MM.1S (cell line): Measurements from ENCODE around the gene GPR161.
A peak's percentile ranks its signal among the peaks of the same experiment; 100 is the strongest.

Experiments
- DNase-seq: peaks from one replicate; pipeline ENCODE4 v3.0.0-alpha.2; 2015
- H2AFZ ChIP-seq: fragments of 300-600 bp; sonication (generic); 2 replicates; pipeline ENCODE4 v1.6.0; 2016; ENCODE audit warnings: antibody characterized with exemption, low read length
- H3F3A ChIP-seq: fragments of 300-600 bp; sonication (generic); 2 replicates; pipeline ENCODE4 v1.6.1; 2016; ENCODE audit warnings: mild to moderate bottlenecking, antibody characterized with exemption, low read length, moderate library complexity, mixed read lengths; ENCODE audit not compliant: insufficient read depth
- H3K27ac ChIP-seq: fragments of 300-600 bp; sonication (generic); 2 replicates; pipeline ENCODE4 v1.5.1; 2016; ENCODE audit warnings: mild to moderate bottlenecking, low read length
- H3K27me3 ChIP-seq: fragments of 300-600 bp; sonication (generic); replicated peaks from 2 replicates; pipeline ENCODE4 v1.6.0; 2016; ENCODE audit warnings: low read length; ENCODE audit not compliant: insufficient read depth
- H3K36me3 ChIP-seq: fragments of 300-600 bp; sonication (generic); replicated peaks from 2 replicates; pipeline ENCODE4 v1.6.1; 2016; ENCODE audit warnings: mild to moderate bottlenecking, low read length, mixed read lengths; ENCODE audit not compliant: insufficient read depth
- H3K4me1 ChIP-seq: fragments of 300-600 bp; sonication (generic); 2 replicates; pipeline ENCODE4 v1.6.1; 2016; ENCODE audit warnings: low read length, mixed read lengths
- H3K4me2 ChIP-seq: fragments of 300-600 bp; sonication (generic); 2 replicates; pipeline ENCODE4 v1.6.0; 2016; ENCODE audit warnings: low read depth, low read length
- H3K4me3 ChIP-seq: fragments of 300-600 bp; sonication (generic); 2 replicates; pipeline ENCODE4 v1.5.1; 2016; ENCODE audit warnings: low read length, mixed read lengths
- H3K79me2 ChIP-seq: fragments of 300-600 bp; sonication (generic); 2 replicates; pipeline ENCODE4 v1.6.1; 2016; ENCODE audit warnings: mixed run types, low read length, mixed read lengths
- H3K9ac ChIP-seq: fragments of 300-600 bp; sonication (generic); 2 replicates; pipeline ENCODE4 v1.6.1; 2016; ENCODE audit warnings: low read length, mixed read lengths
- H3K9me2 ChIP-seq: fragments of 300-600 bp; sonication (generic); replicated peaks from 2 replicates; pipeline ENCODE4 v1.6.1; 2016; ENCODE audit warnings: mild to moderate bottlenecking, low read length, mixed read lengths; ENCODE audit not compliant: insufficient read depth
- H3K9me3 ChIP-seq: fragments of 300-600 bp; sonication (generic); replicated peaks from 2 replicates; pipeline ENCODE4 v1.6.1; 2016; ENCODE audit warnings: mild to moderate bottlenecking, low read length, mixed read lengths; ENCODE audit not compliant: insufficient read depth
- H4K20me1 ChIP-seq: fragments of 300-600 bp; sonication (generic); 2 replicates; pipeline ENCODE4 v1.6.1; 2016; ENCODE audit warnings: mild to moderate bottlenecking, low read length, moderate library complexity, mixed read lengths; ENCODE audit not compliant: insufficient read depth
- CTCF ChIP-seq: fragments of 300-600 bp; sonication (generic); IDR thresholded peaks from 2 replicates; pipeline ENCODE4 v1.5.1; 2016; ENCODE audit warnings: antibody characterized with exemption, low read length, mixed read lengths
- EZH2 ChIP-seq: fragments of 300-600 bp; sonication (generic); optimal IDR thresholded peaks from 2 replicates; pipeline ENCODE3; 2017; ENCODE audit warnings: low read depth, mild to moderate bottlenecking, antibody characterized with exemption, low read length, mixed read lengths
- EZH2phosphoT487 ChIP-seq: fragments of 300-600 bp; sonication (generic); IDR thresholded peaks from 2 replicates; pipeline ENCODE4 v1.6.1; 2018; ENCODE audit warnings: antibody characterized with exemption, low read length

Gene GPR161

DNA sequence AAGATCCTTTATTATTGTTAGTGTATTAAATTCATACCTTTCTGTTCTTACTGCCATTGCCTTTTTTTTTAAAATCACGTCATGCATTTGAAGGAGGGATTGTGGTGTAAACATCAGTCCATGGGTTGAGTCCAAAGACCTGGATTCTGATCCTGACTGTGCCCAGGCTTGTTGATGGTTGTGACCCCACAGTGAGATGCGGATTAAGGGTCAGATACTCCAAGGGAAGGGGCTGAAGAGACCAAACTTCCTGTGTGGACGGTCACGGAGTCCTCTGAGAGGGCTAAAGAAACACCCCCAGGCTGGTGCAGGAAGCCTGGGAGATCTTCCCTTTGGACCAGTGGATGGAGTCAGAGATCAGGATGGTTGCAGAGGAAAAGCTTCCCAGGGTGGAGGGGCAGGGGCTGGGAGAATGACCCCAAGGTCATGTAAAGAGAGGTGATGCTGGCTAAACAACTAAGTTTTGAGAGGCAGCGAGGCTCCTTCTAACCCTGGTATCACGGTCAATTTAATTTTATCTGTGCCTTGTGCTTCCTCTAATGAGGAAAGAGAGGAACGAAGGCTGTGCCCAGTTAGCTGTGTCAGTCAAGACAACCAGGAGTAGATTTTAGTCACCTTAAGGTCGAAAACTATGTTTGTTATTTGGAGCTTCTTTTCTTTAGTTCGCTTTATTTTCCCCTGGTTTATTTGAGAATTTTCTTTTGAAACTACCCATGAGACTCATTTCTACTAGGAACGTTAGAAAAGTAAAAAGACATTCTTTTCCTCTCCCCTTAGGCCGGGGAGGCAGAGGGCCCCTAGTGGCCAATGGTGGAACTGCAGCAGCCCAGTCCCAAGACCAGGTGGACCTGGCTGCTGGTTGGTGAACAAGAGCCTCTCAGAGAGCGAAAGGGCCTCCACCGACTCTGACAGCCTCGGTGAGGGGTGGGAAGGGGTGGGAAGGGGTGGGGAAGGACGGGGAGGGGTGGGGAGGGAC is 8.7 kb upstream of the GPR161 start:
- no peak overlapping the region for H3K9ac ChIP-seq
- H3K79me2 ChIP-seq: no peaks in the 10 kb centered on the region
- no peak overlapping the region for H2AFZ ChIP-seq
- H3K4me1 ChIP-seq: 0 out of 2 replicates have a peak, but pooled peaks cover 5% of the 10 kb centered on the region
- peak; percentile 90 for DNase-seq
- 0 out of 2 replicates have a peak overlapping the region, but pooled peaks have one; percentile 4 for H3K4me2 ChIP-seq
- no peak for TF ChIP-seq EZH2
- TF ChIP-seq EZH2phosphoT487: no peak
- peak; percentile 99 for TF ChIP-seq CTCF
- H3K27me3 ChIP-seq: no peaks in the 10 kb centered on the region
- H3K36me3 ChIP-seq: no peaks in the 10 kb centered on the region
- no peaks in the 10 kb centered on the region for H3K9me3 ChIP-seq
- H3K27ac ChIP-seq: no peak overlapping the region
- H3F3A ChIP-seq: peaks cover 5% of the 10 kb centered on the region; the same call in 1 of the 2 replicates
- no peaks in the 10 kb centered on the region for H4K20me1 ChIP-seq
- no peaks in the 10 kb centered on the region for H3K9me2 ChIP-seq
- no peak overlapping the region for H3K4me3 ChIP-seq

DNA sequence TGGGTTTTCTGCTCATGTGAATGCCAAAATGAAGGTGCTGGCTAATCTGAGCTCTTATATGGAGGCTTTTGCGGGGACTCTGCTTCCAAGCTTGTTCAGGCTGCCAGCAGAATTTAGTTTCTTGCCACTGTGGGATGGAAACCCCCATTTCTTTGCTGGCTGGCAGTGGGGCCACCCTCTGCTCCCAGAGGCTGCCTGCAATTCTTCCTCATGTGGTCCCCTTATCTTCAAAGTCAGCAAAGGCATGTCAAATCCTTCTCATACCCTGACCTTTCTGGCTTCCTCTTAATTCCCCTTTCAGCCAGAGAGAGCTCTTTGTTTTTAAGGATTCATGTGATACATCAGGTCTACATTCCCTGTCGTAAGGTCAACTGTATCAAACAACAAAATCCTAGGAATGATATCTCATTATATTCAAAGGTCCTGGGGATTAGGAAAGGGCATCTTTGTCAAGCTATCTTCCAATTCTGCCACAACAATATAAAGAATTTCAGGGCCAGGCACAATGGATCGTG is 5.2 kb upstream of the GPR161 start:
- no peaks in the 10 kb centered on the region for H3K9me2 ChIP-seq
- no peaks in the 10 kb centered on the region for H3K4me1 ChIP-seq
- no peaks in the 10 kb centered on the region for H3K79me2 ChIP-seq
- no peak overlapping the region for H3K9ac ChIP-seq
- no peak overlapping the region for H3K4me3 ChIP-seq
- peaks cover 4% of the 10 kb centered on the region; the same call in 1 of the 2 replicates for H3F3A ChIP-seq
- H3K9me3 ChIP-seq: no peaks in the 10 kb centered on the region
- no peaks in the 10 kb centered on the region for H3K36me3 ChIP-seq
- no peak for DNase-seq
- TF ChIP-seq EZH2phosphoT487 (no peak), EZH2 (no peak), CTCF (no peak)
- no peak overlapping the region for H3K4me2 ChIP-seq
- no peaks in the 10 kb centered on the region for H4K20me1 ChIP-seq
- no peak overlapping the region for H2AFZ ChIP-seq
- peaks cover 10% of the 10 kb centered on the region for H3K27me3 ChIP-seq
- no peak overlapping the region for H3K27ac ChIP-seq

DNA sequence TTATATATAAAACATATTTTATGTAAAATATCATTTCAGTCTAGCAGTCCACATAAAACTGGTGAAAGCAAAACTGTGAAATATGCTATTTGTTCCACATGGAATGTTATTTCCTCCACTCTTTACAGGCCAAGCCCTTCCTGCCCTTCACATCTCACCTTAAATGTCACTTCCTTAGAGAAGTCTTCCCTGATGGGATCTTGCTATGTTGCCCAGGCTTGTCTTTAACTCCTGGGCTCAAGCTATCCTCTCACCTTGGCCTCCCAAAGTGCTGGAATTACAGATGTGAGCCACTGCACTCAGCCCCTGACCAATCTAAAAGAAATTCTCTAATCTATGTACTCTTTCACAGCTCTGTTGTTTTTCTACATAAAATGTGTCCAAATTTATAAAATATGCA is 2.3 kb upstream of the GPR161 start:
- H3K36me3 ChIP-seq: no peaks in the 10 kb centered on the region
- H3K27ac ChIP-seq: no peak overlapping the region
- peaks cover 4% of the 10 kb centered on the region; the same call in 1 of the 2 replicates for H3F3A ChIP-seq
- H3K4me2 ChIP-seq: no peak overlapping the region
- no peaks in the 10 kb centered on the region for H3K9me3 ChIP-seq
- no peak for DNase-seq
- no peak for TF ChIP-seq EZH2
- TF ChIP-seq CTCF: no peak
- no peak for TF ChIP-seq EZH2phosphoT487
- H3K79me2 ChIP-seq: no peaks in the 10 kb centered on the region
- no peaks in the 10 kb centered on the region for H4K20me1 ChIP-seq
- H3K9ac ChIP-seq: no peak overlapping the region
- H3K9me2 ChIP-seq: no peaks in the 10 kb centered on the region
- no peak overlapping the region for H2AFZ ChIP-seq
- H3K4me1 ChIP-seq: no peaks in the 10 kb centered on the region; the same call in 1 of the 2 replicates
- peaks cover 23% of the 10 kb centered on the region for H3K27me3 ChIP-seq
- no peak overlapping the region for H3K4me3 ChIP-seq
